ENCODE data around the gene NUBPL.
"Not testable (repeated sequence)": the region's sequence is repeated elsewhere in the genome, so short reads cannot be mapped to it uniquely, and the experiment has no call there.

The NUBPL gene

GRCh38 chr14:31884776-31885379 lies 323.7 kb downstream of the NUBPL start:
- no peak for DNase-seq

GRCh38 chr14:31886156-31886835 lies 325.1 kb downstream of the NUBPL start:
- no peak for DNase-seq

GRCh38 chr14:31887929-31888580 lies 326.9 kb downstream of the NUBPL start:
- DNase-seq: no peak

GRCh38 chr14:31889297-31889696 lies 328.1 kb downstream of the NUBPL start:
- DNase-seq: no peak

- not testable (repeated sequence) for DNase-seq
These were observed 329.0 kb downstream of the NUBPL start for GRCh38 chr14:31890202-31890601.

- no peak for DNase-seq
These were observed 332.1 kb downstream of the NUBPL start for GRCh38 chr14:31893221-31893757.

- no peak for DNase-seq
These were observed 333.1 kb downstream of the NUBPL start for GRCh38 chr14:31894351-31894750.

- no peak for DNase-seq
These were observed 334.0 kb downstream of the NUBPL start for GRCh38 chr14:31895206-31895605.

- DNase-seq: no peak
These were observed 334.4 kb downstream of the NUBPL start for GRCh38 chr14:31895646-31896045.

- DNase-seq: no peak
These were observed 336.5 kb downstream of the NUBPL start for GRCh38 chr14:31897581-31898186.

GRCh38 chr14:31898838-31899528 lies 337.8 kb downstream of the NUBPL start:
- DNase-seq: no peak

- DNase-seq: no peak
These were observed 340.8 kb downstream of the NUBPL start for GRCh38 chr14:31902002-31902401.

GRCh38 chr14:31902945-31903646 lies 341.9 kb downstream of the NUBPL start:
- DNase-seq: no peak

GRCh38 chr14:31909977-31910376 lies 348.8 kb downstream of the NUBPL start:
- no peak for DNase-seq
